ENCODE data around the gene CTSW.

DNA sequence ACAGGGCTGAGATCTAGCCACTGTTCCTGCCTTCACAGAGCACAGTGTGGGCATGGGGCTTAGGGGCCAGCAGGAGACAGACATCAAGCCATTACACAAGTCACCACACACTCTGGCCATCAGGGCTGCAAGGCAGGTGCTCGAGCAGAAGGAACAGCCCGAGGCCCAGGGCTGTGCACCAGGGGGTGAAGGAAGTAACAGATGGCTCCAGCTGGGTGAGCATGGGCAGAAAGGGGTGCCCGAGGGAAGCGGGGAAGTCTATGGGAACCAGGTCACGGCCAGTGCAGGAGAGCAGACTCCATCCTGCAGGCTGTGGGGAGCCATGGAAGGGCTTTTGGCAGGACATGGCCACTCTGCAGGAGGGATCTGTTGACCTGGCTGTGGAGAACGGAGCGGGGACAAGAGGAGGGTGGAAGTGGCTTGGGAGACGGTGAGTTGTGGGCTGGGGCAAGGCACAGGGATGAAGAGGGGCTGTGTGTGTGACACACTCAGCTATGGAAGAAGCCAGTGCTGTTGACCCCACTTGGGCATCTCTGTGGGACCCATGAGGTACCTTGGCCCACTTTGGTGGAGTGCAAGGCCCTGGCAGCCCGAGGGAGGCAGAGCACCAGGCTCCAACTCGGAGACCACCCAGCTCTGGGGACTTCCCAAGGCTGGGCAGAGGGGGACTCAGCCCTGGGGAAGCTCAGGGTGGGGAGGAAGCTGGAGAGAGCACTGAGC lies 35.6 kb downstream of the CTSW start:
- TF ChIP-seq JUN (CRISPR knock-in tag; IDR thresholded peaks at IDR 0.05) (no peak), TCF7 (CRISPR knock-in tag; IDR thresholded peaks at IDR 0.05; ENCODE audit: low read depth) (no peak), ESRRA (CRISPR knock-in tag; IDR thresholded peaks at IDR 0.05; ENCODE audit: borderline replicate concordance) (no peak)
- TF ChIP-seq, protein P1, sequence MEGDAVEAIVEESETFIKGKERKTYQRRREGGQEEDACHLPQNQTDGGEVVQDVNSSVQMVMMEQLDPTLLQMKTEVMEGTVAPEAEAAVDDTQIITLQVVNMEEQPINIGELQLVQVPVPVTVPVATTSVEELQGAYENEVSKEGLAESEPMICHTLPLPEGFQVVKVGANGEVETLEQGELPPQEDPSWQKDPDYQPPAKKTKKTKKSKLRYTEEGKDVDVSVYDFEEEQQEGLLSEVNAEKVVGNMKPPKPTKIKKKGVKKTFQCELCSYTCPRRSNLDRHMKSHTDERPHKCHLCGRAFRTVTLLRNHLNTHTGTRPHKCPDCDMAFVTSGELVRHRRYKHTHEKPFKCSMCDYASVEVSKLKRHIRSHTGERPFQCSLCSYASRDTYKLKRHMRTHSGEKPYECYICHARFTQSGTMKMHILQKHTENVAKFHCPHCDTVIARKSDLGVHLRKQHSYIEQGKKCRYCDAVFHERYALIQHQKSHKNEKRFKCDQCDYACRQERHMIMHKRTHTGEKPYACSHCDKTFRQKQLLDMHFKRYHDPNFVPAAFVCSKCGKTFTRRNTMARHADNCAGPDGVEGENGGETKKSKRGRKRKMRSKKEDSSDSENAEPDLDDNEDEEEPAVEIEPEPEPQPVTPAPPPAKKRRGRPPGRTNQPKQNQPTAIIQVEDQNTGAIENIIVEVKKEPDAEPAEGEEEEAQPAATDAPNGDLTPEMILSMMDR (IDR thresholded peaks at IDR 0.05): no peak
